PC-3 (cell line): ENCODE measurements around the gene DLG1. TPM values are rescaled to one million over a fixed set of nuclear protein-coding genes. Genes with fewer than 3 reads are reported as not detected.
A peak's percentile ranks its signal among the peaks of the same experiment; 100 is the strongest.
"Not testable (repeated sequence)": the region's sequence is repeated elsewhere in the genome, so short reads cannot be mapped to it uniquely, and the experiment has no call there.

Experiments used
- ATAC-seq: fragments of 200-7000 bp; cut with Tn5 transposase; 2 replicates; pipeline ENCODE4 v1.9.1; 2020; ENCODE audit warnings: mild to moderate bottlenecking, moderate library complexity
- BruUV-seq: library from RNA; stranded (reverse); fragments of 400-500 nt; replicated peaks from 2 replicates; lab custom pipeline; 2021; lab: Mats Ljungman, UMichigan
- CTCF ChIA-PET: fragments of 300-600 bp; sonication (Branson Sonifier 250); formaldehyde crosslinking; loops from one replicate; lab custom pipeline; 2022; ENCODE audit warnings: antibody characterized with exemption; lab: Charles Lee
- POLR2A ChIA-PET: fragments of 300-600 bp; sonication (Branson Sonifier 250); formaldehyde crosslinking; loops from one replicate; lab custom pipeline; 2022; ENCODE audit warnings: antibody characterized with exemption; ENCODE audit not compliant: unreplicated experiment; lab: Charles Lee
- DNase-seq: peaks from one replicate; pipeline ENCODE4 v3.0.0-alpha.2; 2015
- H2AFZ ChIP-seq: fragments of 300-600 bp; sonication (generic); 2 replicates; pipeline ENCODE4 v1.6.0; 2016; ENCODE audit warnings: antibody characterized with exemption, low read length
- H3F3A ChIP-seq: fragments of 300-600 bp; sonication (generic); one replicate; pipeline ENCODE4 v1.6.0; 2017; ENCODE audit warnings: antibody characterized with exemption, low read length, control low read depth, mild to moderate bottlenecking; ENCODE audit not compliant: unreplicated experiment
- H3K27ac ChIP-seq: fragments of 300-600 bp; sonication (generic); 2 replicates; pipeline ENCODE4 v1.5.1; 2016; ENCODE audit warnings: mild to moderate bottlenecking, low read length
- H3K27me3 ChIP-seq: fragments of 300-600 bp; sonication (generic); 2 replicates; pipeline ENCODE4 v1.6.1; 2016; ENCODE audit warnings: low read length, mixed read lengths
- H3K36me3 ChIP-seq: fragments of 300-600 bp; sonication (generic); 2 replicates; pipeline ENCODE4 v1.6.1; 2016; ENCODE audit warnings: low read depth, mixed run types, low read length, mixed read lengths
- H3K4me1 ChIP-seq: fragments of 300-600 bp; sonication (generic); 2 replicates; pipeline ENCODE4 v1.5.1; 2016; ENCODE audit warnings: low read length; ENCODE audit not compliant: insufficient read depth
- H3K4me2 ChIP-seq: fragments of 300-600 bp; sonication (generic); 2 replicates; pipeline ENCODE4 v1.6.0; 2016; ENCODE audit warnings: low read length
- H3K4me3 ChIP-seq: fragments of 300-600 bp; sonication (generic); 2 replicates; pipeline ENCODE4 v1.5.1; 2016; ENCODE audit warnings: mild to moderate bottlenecking, low read length, mixed read lengths
- H3K79me2 ChIP-seq: fragments of 300-600 bp; sonication (generic); 2 replicates; pipeline ENCODE4 v1.6.1; 2017; ENCODE audit warnings: low read length, mixed read lengths
- H3K9ac ChIP-seq: fragments of 300-600 bp; sonication (generic); 2 replicates; pipeline ENCODE4 v1.6.0; 2016; ENCODE audit warnings: mild to moderate bottlenecking, low read length
- H3K9me2 ChIP-seq: fragments of 300-600 bp; sonication (generic); replicated peaks from 2 replicates; pipeline ENCODE4 v1.6.1; 2016; ENCODE audit warnings: mixed run types, low read length, mixed read lengths
- H3K9me3 ChIP-seq: fragments of 300-600 bp; sonication (generic); 2 replicates; pipeline ENCODE4 v1.6.1; 2016; ENCODE audit warnings: low read length, mixed read lengths
- H4K20me1 ChIP-seq: fragments of 300-600 bp; sonication (generic); 2 replicates; pipeline ENCODE4 v1.6.1; 2016; ENCODE audit warnings: low read length, mixed read lengths
- CTCF ChIP-seq: fragments of 300-600 bp; sonication (generic); conservative IDR thresholded peaks from 2 replicates; pipeline ENCODE4 v1.5.1; 2017; ENCODE audit warnings: antibody characterized with exemption, low read depth, mild to moderate bottlenecking, low read length
- EZH2 ChIP-seq: fragments of 300-600 bp; sonication (generic); IDR thresholded peaks from one replicate; pipeline ENCODE4 v1.6.1; 2017; ENCODE audit warnings: antibody characterized with exemption, mild to moderate bottlenecking, low read length; ENCODE audit not compliant: unreplicated experiment
- EZH2phosphoT487 ChIP-seq: fragments of 300-600 bp; sonication (generic); IDR thresholded peaks from 2 replicates; pipeline ENCODE4 v1.6.1; 2018; ENCODE audit warnings: mild to moderate bottlenecking, antibody characterized with exemption, low read length, borderline replicate concordance
- intact Hi-C: fragments of 100-400 bp; cut with micrococcal nuclease; formaldehyde crosslinking; loops from 2 replicates; pipeline ENCODE4 v1.9.0; 2023
- total RNA-seq: library from RNA; depleted of rRNA; stranded (reverse); fragments of >200 nt; gene quantifications from 2 replicates; pipeline ENCODE4 v1.2.3, GENCODE V29; 2014

DLG1 gene
- total RNA-seq, 1 experiment from 2014 or later = 60.8 TPM

GRCh38 chr3:197216169-197216860 is 82.1 kb downstream of the DLG1 start:
- Histone ChIP-seq H3K4me3 (no peak overlapping the region), H3K9ac (0 out of 2 replicates have a peak overlapping the region, but pooled peaks have one; percentile 9), H3F3A (no peaks in the 10 kb centered on the region), H3K4me1 (peaks cover 19% of the 10 kb centered on the region), H3K9me3 (no peaks in the 10 kb centered on the region), H3K4me2 (peak overlapping the region; percentile 26), H2AFZ (peak overlapping the region; percentile 13; the same call in 1 of the 2 replicates), H3K79me2 (peaks cover 99% of the 10 kb centered on the region), H3K9me2 (no peaks in the 10 kb centered on the region), H3K27me3 (no peaks in the 10 kb centered on the region), H3K27ac (peak overlapping the region; percentile 47), H3K36me3 (0 out of 2 replicates have a peak, but pooled peaks cover 3% of the 10 kb centered on the region), H4K20me1 (peaks cover 12% of the 10 kb centered on the region; the same call in 1 of the 2 replicates)
- TF ChIP-seq EZH2phosphoT487 = no peak
- TF ChIP-seq CTCF = no peak
- TF ChIP-seq EZH2 = no peak
- ChIA-PET POLR2A (no interaction called here), CTCF (no interaction called here)
- intact Hi-C loops = no loop called here
- ATAC-seq = peak; percentile 58
- DNase-seq = peak; percentile 54
- BruUV-seq = no TSS peak

DNA sequence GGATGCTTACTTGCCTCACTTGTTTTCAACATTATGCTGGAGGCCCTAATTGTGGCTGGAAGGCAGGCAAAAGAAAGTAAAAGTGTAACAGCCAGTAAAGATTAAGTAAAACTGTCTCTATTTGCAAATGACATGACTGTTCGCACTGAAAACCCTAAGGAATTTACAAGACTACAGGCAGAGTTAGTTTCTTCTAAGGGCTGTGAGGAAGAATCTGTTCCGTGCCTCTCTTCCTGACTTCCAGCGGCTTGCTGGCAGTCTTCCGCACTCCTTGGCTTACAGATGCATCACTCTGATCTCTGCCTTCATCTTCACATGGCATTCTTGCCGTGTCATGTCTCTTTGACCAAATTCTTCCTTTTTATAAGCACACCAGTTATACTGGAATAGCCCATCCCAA is 86.1 kb downstream of the DLG1 start:
- no peak for DNase-seq
- Histone ChIP-seq H3K36me3 (0 out of 2 replicates have a peak, but pooled peaks cover 3% of the 10 kb centered on the region), H3K79me2 (peaks cover 98% of the 10 kb centered on the region), H3K4me1 (peaks cover 15% of the 10 kb centered on the region), H3K9me3 (no peaks in the 10 kb centered on the region), H3K27me3 (no peaks in the 10 kb centered on the region), H3K4me3 (no peak overlapping the region), H2AFZ (no peak overlapping the region), H3F3A (peaks cover 3% of the 10 kb centered on the region), H3K9me2 (no peaks in the 10 kb centered on the region), H3K27ac (no peak overlapping the region), H4K20me1 (peaks cover 12% of the 10 kb centered on the region; the same call in 1 of the 2 replicates), H3K9ac (no peak overlapping the region), H3K4me2 (no peak overlapping the region)
- ChIA-PET POLR2A (no interaction called here), CTCF (no interaction called here)
- no peak for TF ChIP-seq EZH2phosphoT487
- TF ChIP-seq EZH2 = no peak
- no peak for TF ChIP-seq CTCF
- no peak for ATAC-seq
- intact Hi-C loops = no loop called here
- BruUV-seq = no TSS peak

DNA sequence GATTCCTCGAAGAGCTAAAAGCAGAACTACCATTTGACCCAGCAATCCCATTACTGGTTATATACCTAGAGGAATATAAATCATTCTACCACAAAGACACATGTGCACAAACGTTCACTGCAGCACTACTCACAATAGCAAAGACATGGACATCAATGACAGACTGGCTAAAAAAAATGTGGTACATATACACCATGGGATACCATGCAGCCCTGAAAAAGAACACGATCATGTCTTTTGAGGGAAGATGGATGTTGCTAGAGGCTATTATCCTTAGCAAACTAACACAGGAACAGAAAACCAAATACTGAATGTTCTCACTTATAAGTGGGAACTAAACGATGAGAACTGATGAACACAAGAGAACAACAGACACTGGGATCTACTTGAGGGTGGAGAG is 86.7 kb downstream of the DLG1 start:
- H3K27ac ChIP-seq, H3K4me3 ChIP-seq, H3K27me3 ChIP-seq, H3F3A ChIP-seq, H2AFZ ChIP-seq, BruUV-seq, H3K9me3 ChIP-seq, H3K4me1 ChIP-seq, CTCF ChIA-PET, H3K4me2 ChIP-seq, DNase-seq, ATAC-seq, H3K9ac ChIP-seq, H3K9me2 ChIP-seq, POLR2A ChIA-PET, H3K36me3 ChIP-seq, intact Hi-C loops: not testable (repeated sequence)
- Histone ChIP-seq H4K20me1 (peaks cover 12% of the 10 kb centered on the region; the same call in 1 of the 2 replicates), H3K79me2 (peaks cover 98% of the 10 kb centered on the region)
